Pancreas (tissue), 10 donors: ENCODE data around the gene THOP1. TPM values are rescaled to one million over a fixed set of nuclear protein-coding genes. Genes with fewer than 3 reads are reported as not detected.

Experiments
- ATAC-seq, 4 donors: fragments of 200-7000 bp; cut with Tn5 transposase; one replicate each; pipeline versions ENCODE4 v1.8.0 to v1.9.1; 2020; ENCODE audit warnings: mild to moderate bottlenecking in 4 of 4, moderate library complexity in 4 of 4
- DNase-seq, 6 donors: peaks; one replicate each; pipeline ENCODE4 v3.0.0-alpha.2; 2020
- FAIRE-seq: peaks from 2 replicates; lab custom pipeline; 2012; peaks lifted over from hg19 to GRCh38; lab: Jason Lieb, UNC
- H3K27ac ChIP-seq, 4 donors: fragments of 200-600 bp; sonication (generic); 1 replicate in 3 of 4; 2 replicates in 1 of 4; pipeline versions ENCODE4 v1.5.0 to v1.8.0; 2020
- H3K27me3 ChIP-seq, 4 donors: fragments of 200-600 bp; one replicate each; pipeline ENCODE4 v1.8.0; 2021
- H3K36me3 ChIP-seq, 3 donors: fragments of 200-600 bp; sonication (generic) in 1 of 3; one replicate each; pipeline versions ENCODE4 v1.5.0 to v1.8.0; 2020 to 2021
- H3K4me1 ChIP-seq, 3 donors: fragments of 200-600 bp; one replicate each; pipeline ENCODE4 v1.8.0; 2021
- H3K4me3 ChIP-seq, 4 donors: fragments of 200-600 bp; sonication (generic) in 2 of 4; one replicate each; pipeline versions ENCODE4 v1.5.0 to v1.8.0; 2020 to 2021
- H3K9me3 ChIP-seq, 4 donors: fragments of 200-600 bp; one replicate each; pipeline ENCODE4 v1.8.0; 2021
- CTCF ChIP-seq, 4 donors: fragments of 200-600 bp; sonication (generic) in 3 of 4; IDR thresholded peaks; one replicate each; pipeline versions ENCODE4 v1.5.0 to v1.8.0; 2021; ENCODE audit warnings: antibody characterized with exemption in 4 of 4
- WGBS, 2 donors: extraction: QIAGEN DNeasy Blood & Tissue Kit; methylation state at CpG; one replicate each; pipeline ENCODE4 v1.1.7; 2013; 5-methylcytosine and 5-hydroxymethylcytosine counted together
- intact Hi-C, 3 donors: fragments of 100-400 bp; cut with DNase I; formaldehyde crosslinking; loops; one replicate each; pipeline versions ENCODE4 v1.11.1 to v1.14.2; 2022
- polyA plus RNA-seq, 2 donors: library from polyadenylated mRNA; stranded (reverse); fragments of 200-250 nt; gene quantifications; one replicate each; pipeline ENCODE4 v1.2.3, GENCODE V29; 2013
- total RNA-seq, 6 donors: library from RNA; stranded (reverse); fragmentation: NEBNext Ultra II Directional in 4 of 6; extraction: Animal tissue kit (Norgen Biotek cat#: 25700) in 4 of 6; gene quantifications; one replicate each; pipeline versions ENCODE4 v1.2.1 to v1.2.4, GENCODE V29; 2021 to 2023
- donor health status: healthy with polysubstance abuse.
- donor health status: DM: no; HTN: no; CAD: no; lungs with moderate emphysema.
- donor health status: DM: no; HTN: no; CAD: no.
- donor health status: control.
- donor health status: control.
- donor health status: Bipolar disorder and iron deficiency.
- donor health status: DM: yes; HTN: yes; CAD: no.
- donor health status: DM: no; HTN: no; CAD: no.
- donor health status: DM: no; HTN: no; CAD: no.
- donor health status: DM: yes; HTN: yes; CAD: no.

THOP1 gene
- total and polyA plus RNA-seq, 8 donors: 11.6 to 124 (median 20.5) TPM

GRCh38 chr19:2795827-2796658, 10.7 kb downstream of the THOP1 start:
- 87 to 90% methylated on average over 27 of the region's 27 CpGs for WGBS, 2 donors
- H3K4me3 ChIP-seq: no peak overlapping the region
- no peaks in the 10 kb centered on the region for H3K27me3 ChIP-seq
- ATAC-seq (no peak), FAIRE-seq (no peak), DNase-seq (no peak)
- H3K4me1 ChIP-seq: no peaks in the 10 kb centered on the region
- TF ChIP-seq CTCF (IDR thresholded peaks at IDR 0.05): no peak
- no peak overlapping the region for H3K27ac ChIP-seq
- no peaks in the 10 kb centered on the region for H3K36me3 ChIP-seq
- intact Hi-C loops: no loop called here
- no peaks in the 10 kb centered on the region for H3K9me3 ChIP-seq

- no peaks in the 10 kb centered on the region for H3K27me3 ChIP-seq
- 96 to 97% methylated on average over 22 to 23 of the region's 23 CpGs for WGBS, 2 donors
- no peaks in the 10 kb centered on the region for H3K36me3 ChIP-seq
- H3K4me1 ChIP-seq: no peaks in the 10 kb centered on the region
- ATAC-seq: no peak
- no peak for FAIRE-seq
- no peak overlapping the region for H3K4me3 ChIP-seq
- TF ChIP-seq CTCF (IDR thresholded peaks at IDR 0.05): no peak
- intact Hi-C loops: no loop called here
- DNase-seq: no peak
- H3K27ac ChIP-seq: no peak overlapping the region
- H3K9me3 ChIP-seq: no peaks in the 10 kb centered on the region
These were observed 11.5 kb downstream of the THOP1 start for GRCh38 chr19:2796659-2797266.

- no peak for DNase-seq
- no peaks in the 10 kb centered on the region for H3K9me3 ChIP-seq
- TF ChIP-seq CTCF (IDR thresholded peaks at IDR 0.05): no peak
- no peak overlapping the region for H3K27ac ChIP-seq
- 95 to 96% methylated on average over 15 of the region's 15 CpGs for WGBS, 2 donors
- H3K4me1 ChIP-seq: no peaks in the 10 kb centered on the region
- no peak for FAIRE-seq
- no peaks in the 10 kb centered on the region for H3K36me3 ChIP-seq
- intact Hi-C loops: no loop called here
- H3K27me3 ChIP-seq: no peaks in the 10 kb centered on the region
- ATAC-seq: no peak
- H3K4me3 ChIP-seq: no peak overlapping the region
These were observed 12.0 kb downstream of the THOP1 start for GRCh38 chr19:2797280-2797679.

- 96% methylated on average over 16 of the region's 16 CpGs for WGBS, 2 donors
- Histone ChIP-seq H3K27me3 (no peaks in the 10 kb centered on the region), H3K36me3 (no peaks in the 10 kb centered on the region), H3K4me1 (no peaks in the 10 kb centered on the region), H3K9me3 (no peaks in the 10 kb centered on the region), H3K4me3 (no peak overlapping the region), H3K27ac (no peak overlapping the region)
- intact Hi-C loops: no loop called here
- no peak for TF ChIP-seq CTCF (IDR thresholded peaks at IDR 0.05)
- ATAC-seq (no peak), DNase-seq (no peak), FAIRE-seq (no peak)
These were observed 12.9 kb downstream of the THOP1 start for GRCh38 chr19:2798158-2798685.
